PC-9 (cell line): ENCODE data around the gene CALCOCO2. TPM values are rescaled to one million over a fixed set of nuclear protein-coding genes. Genes with fewer than 3 reads are reported as not detected.

Experiments
- BruUV-seq: library from RNA; stranded (reverse); fragments of 400-500 nt; replicated peaks from 2 replicates; lab custom pipeline; 2021; lab: Mats Ljungman, UMichigan
- CTCF ChIA-PET: fragments of 300-600 bp; sonication (Branson Sonifier 250); formaldehyde crosslinking; loops from one replicate; lab custom pipeline; 2022; ENCODE audit warnings: antibody characterized with exemption; lab: Charles Lee
- POLR2A ChIA-PET: fragments of 300-600 bp; sonication (Branson Sonifier 250); formaldehyde crosslinking; loops from one replicate; lab custom pipeline; 2022; ENCODE audit warnings: antibody characterized with exemption; ENCODE audit not compliant: unreplicated experiment; lab: Charles Lee
- DNase-seq, 2 experiments: peaks; one replicate each; pipeline versions ENCODE4 v3.0.0 to v3.0.0-alpha.2; 2015 to 2022; ENCODE audit warnings: mixed read lengths in 1 of 2
- H2AFZ ChIP-seq: fragments of 200-600 bp; sonication (generic); 2 replicates; pipeline ENCODE4 v1.8.1; 2017; ENCODE audit warnings: antibody characterized with exemption
- H3F3A ChIP-seq: fragments of 200-600 bp; sonication (generic); 2 replicates; pipeline ENCODE4 v1.8.1; 2017; ENCODE audit warnings: antibody characterized with exemption, mild to moderate bottlenecking, low read depth; ENCODE audit not compliant: insufficient read depth
- H3K27ac ChIP-seq: fragments of 200-600 bp; sonication (generic); 2 replicates; pipeline ENCODE4 v1.6.1; 2016; ENCODE audit warnings: mixed run types
- H3K27me3 ChIP-seq: fragments of 200-600 bp; sonication (generic); 2 replicates; pipeline ENCODE4 v1.6.1; 2016; ENCODE audit warnings: low read depth, mixed run types; ENCODE audit not compliant: insufficient read depth
- H3K36me3 ChIP-seq: fragments of 200-600 bp; sonication (generic); 2 replicates; pipeline ENCODE4 v1.6.1; 2016; ENCODE audit warnings: low read depth, mixed run types
- H3K4me1 ChIP-seq: fragments of 200-600 bp; sonication (generic); replicated peaks from 2 replicates; pipeline ENCODE4 v1.6.1; 2016; ENCODE audit warnings: mixed run types; ENCODE audit not compliant: insufficient read depth
- H3K4me2 ChIP-seq: fragments of 200-600 bp; sonication (generic); 2 replicates; pipeline ENCODE4 v1.6.1; 2017; ENCODE audit warnings: mixed run types
- H3K4me3 ChIP-seq: fragments of 200-600 bp; sonication (generic); 2 replicates; pipeline ENCODE4 v1.6.1; 2016; ENCODE audit warnings: mixed run types
- H3K79me2 ChIP-seq: fragments of 200-600 bp; sonication (generic); 2 replicates; pipeline ENCODE4 v1.6.1; 2017; ENCODE audit warnings: low read depth, mixed run types
- H3K9me2 ChIP-seq: fragments of 200-600 bp; sonication (generic); 2 replicates; pipeline ENCODE4 v1.8.1; 2017; ENCODE audit warnings: mild to moderate bottlenecking; ENCODE audit not compliant: insufficient read depth
- H3K9me3 ChIP-seq: fragments of 200-600 bp; sonication (generic); 2 replicates; pipeline ENCODE4 v1.8.1; 2016; ENCODE audit warnings: low read depth; ENCODE audit not compliant: insufficient read depth
- H4K20me1 ChIP-seq: fragments of 200-600 bp; sonication (generic); 2 replicates; pipeline ENCODE4 v1.8.1; 2017; ENCODE audit not compliant: insufficient read depth
- CTCF ChIP-seq: fragments of 200-600 bp; sonication (generic); conservative IDR thresholded peaks from 2 replicates; pipeline ENCODE4 v1.6.1; 2017; ENCODE audit warnings: mixed run types, antibody characterized with exemption, mild to moderate bottlenecking, moderate library complexity
- EZH2 ChIP-seq: fragments of 200-600 bp; sonication (generic); IDR thresholded peaks from 2 replicates; pipeline ENCODE4 v1.8.0; 2017; ENCODE audit warnings: antibody characterized with exemption, low read depth
- intact Hi-C: fragments of 100-400 bp; cut with micrococcal nuclease; formaldehyde crosslinking; loops from one replicate; pipeline ENCODE4 v1.10.0; 2022; ENCODE audit not compliant: unreplicated experiment
- total RNA-seq: library from RNA; stranded (reverse); gene quantifications from 2 replicates; pipeline ENCODE4 v1.2.3, GENCODE V29; 2021

CALCOCO2 gene
- total RNA-seq, 1 experiment from 2014 or later: 95.9 TPM

DNA sequence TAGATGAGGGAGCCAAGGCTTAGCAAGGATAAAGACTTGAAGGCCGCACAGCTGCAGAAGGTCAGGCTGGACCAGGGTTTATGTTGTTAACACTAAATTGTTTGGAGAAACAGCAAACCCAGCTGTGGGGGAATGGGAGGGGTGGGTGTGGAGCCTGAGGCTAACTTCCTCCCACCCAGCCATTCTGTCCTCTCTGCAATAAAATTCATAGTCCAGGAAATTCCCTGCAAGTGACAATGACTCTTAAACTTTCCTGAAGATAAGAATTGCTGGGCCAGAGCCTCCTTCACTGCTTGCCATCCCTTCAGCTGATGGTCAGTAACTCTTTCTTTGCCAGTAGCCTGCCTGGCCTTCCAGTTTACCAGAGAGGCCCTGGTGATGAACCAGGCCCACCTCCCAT, 42.4 kb downstream of the CALCOCO2 start:
- H3K4me2 ChIP-seq: no peak overlapping the region
- no peaks in the 10 kb centered on the region for H3K36me3 ChIP-seq
- no peak overlapping the region for H3K4me3 ChIP-seq
- no peak overlapping the region for H3K27ac ChIP-seq
- 0 out of 2 replicates have a peak, but pooled peaks cover 4% of the 10 kb centered on the region for H3K27me3 ChIP-seq
- BruUV-seq: no TSS peak
- no peaks in the 10 kb centered on the region for H3K9me3 ChIP-seq
- TF ChIP-seq CTCF (no peak), EZH2 (no peak)
- H3K9me2 ChIP-seq: no peaks in the 10 kb centered on the region
- no peaks in the 10 kb centered on the region for H3K79me2 ChIP-seq
- no peaks in the 10 kb centered on the region for H4K20me1 ChIP-seq
- CTCF ChIA-PET: no interaction called here
- no peak for DNase-seq
- no peak overlapping the region for H2AFZ ChIP-seq
- no peaks in the 10 kb centered on the region for H3F3A ChIP-seq
- H3K4me1 ChIP-seq: no peaks in the 10 kb centered on the region
- POLR2A ChIA-PET: no interaction called here
- intact Hi-C loops: loop anchor here (10.0 kb wide), 1 partner anchor 718 kb away; no protein-coding TSS in a partner anchor

DNA sequence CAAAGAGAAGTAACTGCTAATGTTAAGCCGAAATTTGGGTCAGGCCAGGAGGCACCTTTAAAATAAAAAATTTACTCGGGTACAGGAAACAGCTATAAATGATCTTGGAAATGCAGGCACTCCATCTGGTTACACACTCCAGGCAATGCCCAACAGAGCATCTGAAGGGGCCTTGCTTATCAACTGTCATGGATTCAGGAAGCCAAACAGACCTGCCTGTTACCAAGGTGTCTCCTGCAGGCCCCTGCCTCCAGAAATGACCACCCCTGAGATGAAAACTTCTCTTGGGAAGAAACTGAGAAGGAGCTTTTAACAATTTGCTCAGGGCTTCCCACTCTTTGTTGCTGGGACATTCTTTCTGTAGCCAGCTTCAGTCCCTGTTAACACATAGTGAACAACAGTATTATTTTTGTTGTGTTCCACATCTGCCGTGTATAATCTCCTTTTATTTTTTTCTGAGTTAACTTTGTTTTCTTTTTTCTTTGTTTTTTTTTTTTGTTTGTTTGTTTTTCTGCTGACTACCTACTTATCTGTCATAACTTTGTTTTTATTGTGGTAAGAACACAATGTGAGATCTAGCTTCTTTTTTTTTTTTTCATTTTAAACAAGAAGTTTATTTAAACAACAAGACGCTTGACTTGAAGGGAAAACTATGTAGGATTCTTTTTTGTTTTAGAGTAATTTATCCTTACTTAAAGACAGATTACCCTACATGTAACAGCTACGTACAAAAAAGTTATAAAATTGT, 43.0 kb downstream of the CALCOCO2 start:
- BruUV-seq: no TSS peak
- intact Hi-C loops: loop anchor here (10.0 kb wide), 1 partner anchor 719 kb away; no protein-coding TSS in a partner anchor
- Histone ChIP-seq H3K36me3 (no peaks in the 10 kb centered on the region), H3K4me3 (no peak overlapping the region), H3K4me2 (no peak overlapping the region), H3F3A (no peaks in the 10 kb centered on the region), H3K9me2 (no peaks in the 10 kb centered on the region), H3K27me3 (0 out of 2 replicates have a peak, but pooled peaks cover 4% of the 10 kb centered on the region), H3K9me3 (no peaks in the 10 kb centered on the region), H3K4me1 (no peaks in the 10 kb centered on the region), H4K20me1 (no peaks in the 10 kb centered on the region), H2AFZ (no peak overlapping the region), H3K79me2 (no peaks in the 10 kb centered on the region), H3K27ac (no peak overlapping the region)
- no peak for DNase-seq
- TF ChIP-seq EZH2 (no peak), CTCF (no peak)
- ChIA-PET POLR2A (interaction anchor here (0.7 kb wide), 1 partner anchor 849 kb away, joined by 6 read pairs; no protein-coding TSS in a partner anchor), CTCF (interaction anchor here (0.6 to 0.7 kb wide), 4 partner anchors 30 to 160 kb away, joined by 3 to 6 read pairs (median 3); no protein-coding TSS in a partner anchor)

- Histone ChIP-seq H3K9me3 (no peaks in the 10 kb centered on the region), H3F3A (no peaks in the 10 kb centered on the region), H3K27ac (no peak overlapping the region), H3K9me2 (no peaks in the 10 kb centered on the region), H3K36me3 (no peaks in the 10 kb centered on the region), H3K4me2 (no peak overlapping the region), H2AFZ (no peak overlapping the region), H4K20me1 (no peaks in the 10 kb centered on the region), H3K79me2 (no peaks in the 10 kb centered on the region), H3K4me3 (no peak overlapping the region), H3K4me1 (no peaks in the 10 kb centered on the region), H3K27me3 (0 out of 2 replicates have a peak, but pooled peaks cover 4% of the 10 kb centered on the region)
- intact Hi-C loops: loop anchor here (1.0 to 10.0 kb wide), 7 partner anchors 64 to 852 kb away; no protein-coding TSS in a partner anchor
- CTCF ChIA-PET: interaction anchor here (0.5 to 1.6 kb wide), 20 partner anchors 10 to 877 kb away, joined by 3 to 20 read pairs (median 4); partner anchors contain the start of gene HOXB13
- POLR2A ChIA-PET: interaction anchor here (0.6 to 0.7 kb wide), 2 partner anchors 15 to 201 kb away, joined by 3 to 9 read pairs; no protein-coding TSS in a partner anchor
- BruUV-seq: no TSS peak
- no peak for TF ChIP-seq EZH2
- peak; percentile 99 for TF ChIP-seq CTCF
- peak; percentile 49 to 52 for DNase-seq
Measured at GRCh38 chr17:48878920-48879898, 48.4 kb downstream of the CALCOCO2 start.
